PC-3 (cell line): Measurements from ENCODE around the gene LAIR1.

Experiments
- CTCF ChIP-seq: fragments of 300-600 bp; sonication (generic); conservative IDR thresholded peaks from 2 replicates; pipeline ENCODE4 v1.5.1; 2017; ENCODE audit warnings: antibody characterized with exemption, low read depth, mild to moderate bottlenecking, low read length
- EZH2 ChIP-seq: fragments of 300-600 bp; sonication (generic); IDR thresholded peaks from one replicate; pipeline ENCODE4 v1.6.1; 2017; ENCODE audit warnings: antibody characterized with exemption, mild to moderate bottlenecking, low read length; ENCODE audit not compliant: unreplicated experiment

- no peak for TF ChIP-seq CTCF
- TF ChIP-seq EZH2, result no peak
Observed at GRCh38 chr19:54319049-54319448, 45.7 kb downstream of the LAIR1 start.
